ENCODE data around the gene HOPX.
"Not testable (repeated sequence)": the region's sequence is repeated elsewhere in the genome, so short reads cannot be mapped to it uniquely, and the experiment has no call there.

HOPX gene

GRCh38 chr4:56681158-56681852 is at the start of gene HOPX:
HOPX (minus strand) TSS chr4:56681296; CDS start chr4:56657816, 23,480 bp downstream.
- DNase-seq: peak; percentile 24

GRCh38 chr4:56730097-56730496 is 49.0 kb upstream of the HOPX start:
- no peak for DNase-seq

- DNase-seq: no peak
Observed at GRCh38 chr4:56728512-56728911, 47.4 kb upstream of the HOPX start.

- no peak for DNase-seq
Observed at GRCh38 chr4:56727150-56727549, 46.1 kb upstream of the HOPX start.

GRCh38 chr4:56726593-56726992 is 45.5 kb upstream of the HOPX start:
- DNase-seq: not testable (repeated sequence)

GRCh38 chr4:56723659-56724230 is 42.6 kb upstream of the HOPX start:
- DNase-seq: no peak

GRCh38 chr4:56723201-56723605 is 42.1 kb upstream of the HOPX start:
- DNase-seq: no peak

GRCh38 chr4:56708146-56708545 is 27.1 kb upstream of the HOPX start:
- DNase-seq: no peak

GRCh38 chr4:56705966-56706365 is 24.9 kb upstream of the HOPX start:
- DNase-seq: no peak

- no peak for DNase-seq
Observed at GRCh38 chr4:56705334-56705733, 24.2 kb upstream of the HOPX start.

- no peak for DNase-seq
Observed at GRCh38 chr4:56704089-56704871, 23.2 kb upstream of the HOPX start.

- DNase-seq: no peak
Observed at GRCh38 chr4:56703378-56703777, 22.3 kb upstream of the HOPX start.

GRCh38 chr4:56701644-56702043 is 20.5 kb upstream of the HOPX start:
- DNase-seq: no peak

- no peak for DNase-seq
Observed at GRCh38 chr4:56701161-56701480, 20.0 kb upstream of the HOPX start.

GRCh38 chr4:56699537-56700105 is 18.5 kb upstream of the HOPX start:
- DNase-seq: no peak

GRCh38 chr4:56698329-56698728 is 17.2 kb upstream of the HOPX start:
- no peak for DNase-seq

GRCh38 chr4:56696056-56696455 is 15.0 kb upstream of the HOPX start:
- DNase-seq: no peak

- DNase-seq: not testable (repeated sequence)
Observed at GRCh38 chr4:56693476-56693875, 12.4 kb upstream of the HOPX start.

- no peak for DNase-seq
Observed at GRCh38 chr4:56692576-56692975, 11.5 kb upstream of the HOPX start.

GRCh38 chr4:56691425-56691824 is 10.3 kb upstream of the HOPX start:
- DNase-seq: no peak

- no peak for DNase-seq
Observed at GRCh38 chr4:56690393-56690792, 9.3 kb upstream of the HOPX start.

- DNase-seq: no peak
Observed at GRCh38 chr4:56689201-56689969, 8.3 kb upstream of the HOPX start.

GRCh38 chr4:56688094-56688647 is 7.1 kb upstream of the HOPX start:
- no peak for DNase-seq
